Measurements from ENCODE around the gene ST3GAL3.

The ST3GAL3 gene

DNA sequence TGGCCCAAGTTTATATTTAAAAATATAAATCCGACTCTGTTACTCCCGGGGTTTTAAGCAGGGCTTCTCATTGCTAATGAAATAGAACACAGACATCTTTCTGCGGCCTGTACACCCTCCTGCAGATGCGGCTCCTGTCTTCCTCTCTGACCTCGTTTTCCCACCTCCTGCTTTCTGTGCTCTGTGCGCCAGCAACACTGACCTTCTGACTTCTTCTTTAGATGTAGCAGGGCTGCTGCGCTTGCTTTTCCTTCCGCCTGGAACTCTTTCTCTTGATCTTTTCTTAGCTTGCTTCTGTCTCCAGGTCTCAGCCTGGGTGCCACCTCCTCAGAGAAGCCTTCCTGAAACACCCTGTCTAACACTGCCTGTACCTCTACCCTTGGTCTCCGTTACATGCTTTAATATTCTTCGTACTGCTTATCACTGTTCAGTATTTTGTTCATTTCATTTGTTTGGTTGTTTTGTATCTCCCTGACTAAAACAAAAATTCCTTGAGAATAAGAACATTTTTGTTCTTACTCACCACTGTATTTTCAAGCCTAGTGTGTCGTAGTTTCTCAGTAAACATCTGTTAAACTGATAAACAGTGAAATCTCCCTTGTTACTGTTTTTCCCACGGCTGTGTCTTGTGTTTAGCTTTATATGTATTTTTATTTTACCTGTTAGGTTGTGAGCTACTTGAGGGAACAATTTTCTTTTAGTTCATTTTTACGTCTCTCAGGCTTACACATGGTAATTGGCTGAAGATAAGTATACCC lies 79.0 kb downstream of the ST3GAL3 start:
- no peak for DNase-seq (ENCODE audit: extremely low spot score)
- CTCF ChIA-PET, result no interaction called here
- POLR2A ChIA-PET, result interaction anchor here (1.1 kb wide), 1 partner anchor 428 kb away, joined by 4 read pairs; the partner anchor contains the start of gene CDC20
- TF ChIP-seq L3MBTL2 (conservative IDR thresholded peaks at IDR 0.05) (no peak), NFRKB (IDR thresholded peaks at IDR 0.05) (no peak), PKNOX1 (IDR thresholded peaks at IDR 0.05) (no peak), LEF1 (IDR thresholded peaks at IDR 0.05; ENCODE audit: borderline replicate concordance) (no peak), ARNT (IDR thresholded peaks at IDR 0.05) (no peak), CTBP1 (IDR thresholded peaks at IDR 0.05; ENCODE audit: borderline replicate concordance) (no peak), ELF4 (IDR thresholded peaks at IDR 0.05) (no peak), HDGF (IDR thresholded peaks at IDR 0.05; ENCODE audit: borderline replicate concordance) (no peak), FOXK2 (IDR thresholded peaks at IDR 0.05) (no peak), FOXM1 (IDR thresholded peaks at IDR 0.05; ENCODE audit: borderline replicate concordance) (no peak), ZNF384 (IDR thresholded peaks at IDR 0.05) (no peak), SUZ12 (IDR thresholded peaks at IDR 0.05) (no peak), BHLHE40 (IDR thresholded peaks at IDR 0.05; ENCODE audit: borderline replicate concordance) (no peak), SP1 (IDR thresholded peaks at IDR 0.05) (no peak), FOXA1 (IDR thresholded peaks at IDR 0.05) (no peak), TARDBP (IDR thresholded peaks at IDR 0.05) (no peak)

DNA sequence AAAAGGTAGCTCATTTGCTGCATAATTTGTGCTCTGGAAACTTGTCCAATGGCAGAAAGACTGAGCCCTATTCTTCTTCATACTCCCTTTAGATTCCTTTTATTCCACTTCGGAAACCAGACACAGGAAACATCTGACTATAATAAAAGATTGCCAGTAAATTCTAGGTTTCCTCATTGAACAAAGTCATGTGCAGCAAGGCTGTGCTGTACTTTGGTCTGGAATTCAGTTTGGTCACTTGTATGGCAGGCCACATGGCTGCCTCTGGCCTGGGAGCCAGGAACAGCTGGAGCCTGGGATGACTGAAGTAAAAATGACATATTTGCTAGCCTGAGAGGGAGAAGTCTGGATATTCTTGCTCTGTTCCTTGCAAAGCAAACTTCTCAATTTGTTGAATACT lies 79.6 kb downstream of the ST3GAL3 start:
- CTCF ChIA-PET, result no interaction called here
- DNase-seq (ENCODE audit: extremely low spot score), result no peak
- POLR2A ChIA-PET, result interaction anchor here (1.1 kb wide), 1 partner anchor 428 kb away, joined by 4 read pairs; the partner anchor contains the start of gene CDC20
- TF ChIP-seq BHLHE40 (IDR thresholded peaks at IDR 0.05; ENCODE audit: borderline replicate concordance), result no peak
- no peak for TF ChIP-seq ELF4 (IDR thresholded peaks at IDR 0.05)
- TF ChIP-seq CTBP1 (IDR thresholded peaks at IDR 0.05; ENCODE audit: borderline replicate concordance), result no peak
- no peak for TF ChIP-seq SP1 (IDR thresholded peaks at IDR 0.05)
- TF ChIP-seq HDGF (IDR thresholded peaks at IDR 0.05; ENCODE audit: borderline replicate concordance), result no peak
- TF ChIP-seq L3MBTL2 (conservative IDR thresholded peaks at IDR 0.05), result no peak
- TF ChIP-seq ZNF384 (IDR thresholded peaks at IDR 0.05), result no peak
- no peak for TF ChIP-seq SUZ12 (IDR thresholded peaks at IDR 0.05)
- no peak for TF ChIP-seq TARDBP (IDR thresholded peaks at IDR 0.05)

DNA sequence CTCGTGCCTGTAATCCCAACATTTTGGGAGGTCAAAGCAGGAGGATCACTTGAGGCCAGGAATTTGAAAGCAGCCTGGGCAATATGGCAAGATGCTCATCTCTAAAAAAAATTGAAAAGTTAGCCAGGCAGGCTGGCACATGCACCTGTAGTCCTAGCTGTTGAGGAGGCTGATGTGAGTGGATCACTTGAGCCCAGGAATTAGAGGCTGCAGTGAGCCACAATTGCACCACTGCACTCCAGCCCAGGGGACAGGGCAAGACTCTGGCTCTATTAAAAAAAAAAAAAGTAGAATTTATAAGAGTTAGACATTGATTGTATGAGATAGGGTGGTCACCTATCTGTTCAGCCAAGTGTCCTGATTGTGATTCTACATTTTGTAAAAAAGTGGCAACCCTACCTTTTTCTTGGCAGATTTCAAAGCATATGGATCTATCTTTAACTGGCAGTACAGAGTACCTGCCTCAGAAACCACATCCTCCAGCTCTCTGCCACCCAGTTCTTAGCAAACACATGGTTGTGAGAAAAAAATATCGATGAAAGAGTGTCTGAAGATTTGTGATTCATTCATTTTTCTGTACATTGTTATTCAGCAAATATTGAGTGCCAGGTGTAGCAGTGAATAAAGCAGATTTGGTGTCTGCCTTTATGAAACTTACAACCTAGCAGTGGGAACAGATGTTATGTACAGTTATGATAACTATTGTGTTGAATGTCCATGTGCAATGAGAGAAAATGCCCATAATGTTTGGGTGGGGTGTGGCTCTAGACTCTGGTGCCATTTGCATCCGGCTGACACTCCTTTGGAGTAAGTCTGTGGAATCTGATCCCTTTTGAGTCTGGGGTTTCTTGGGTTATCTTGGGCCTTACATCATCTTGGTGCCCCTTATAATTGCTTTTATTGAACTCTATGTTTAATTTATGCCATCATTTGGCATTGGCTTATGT lies 82.5 kb downstream of the ST3GAL3 start:
- TF ChIP-seq BHLHE40 (IDR thresholded peaks at IDR 0.05; ENCODE audit: borderline replicate concordance), result no peak
- TF ChIP-seq ZNF384 (IDR thresholded peaks at IDR 0.05), result no peak
- TF ChIP-seq ARNT (IDR thresholded peaks at IDR 0.05), result no peak
- no peak for TF ChIP-seq FOXM1 (IDR thresholded peaks at IDR 0.05; ENCODE audit: borderline replicate concordance)
- no peak for TF ChIP-seq HDGF (IDR thresholded peaks at IDR 0.05; ENCODE audit: borderline replicate concordance)
- TF ChIP-seq L3MBTL2 (conservative IDR thresholded peaks at IDR 0.05), result no peak
- no peak for TF ChIP-seq TARDBP (IDR thresholded peaks at IDR 0.05)
- no peak for TF ChIP-seq CTBP1 (IDR thresholded peaks at IDR 0.05; ENCODE audit: borderline replicate concordance)
- TF ChIP-seq FOXA1 (IDR thresholded peaks at IDR 0.05), result no peak
- TF ChIP-seq ELF4 (IDR thresholded peaks at IDR 0.05), result no peak
- TF ChIP-seq SUZ12 (IDR thresholded peaks at IDR 0.05), result no peak
- TF ChIP-seq LEF1 (IDR thresholded peaks at IDR 0.05; ENCODE audit: borderline replicate concordance), result no peak
- TF ChIP-seq SP1 (IDR thresholded peaks at IDR 0.05), result no peak
- TF ChIP-seq FOXK2 (IDR thresholded peaks at IDR 0.05), result no peak
- no peak for TF ChIP-seq PKNOX1 (IDR thresholded peaks at IDR 0.05)
- TF ChIP-seq NFRKB (IDR thresholded peaks at IDR 0.05), result no peak
- ChIA-PET CTCF (interaction anchor here (0.9 kb wide), 1 partner anchor 10 kb away, joined by 4 read pairs; no protein-coding TSS in a partner anchor), POLR2A (no interaction called here)
- DNase-seq (ENCODE audit: extremely low spot score), result no peak

GRCh38 chr1:43791243-43791642 lies 83.9 kb downstream of the ST3GAL3 start:
- CTCF ChIA-PET, result no interaction called here
- TF ChIP-seq FOXM1 (IDR thresholded peaks at IDR 0.05; ENCODE audit: borderline replicate concordance) (no peak), L3MBTL2 (conservative IDR thresholded peaks at IDR 0.05) (no peak), ZNF384 (IDR thresholded peaks at IDR 0.05) (no peak), CTBP1 (IDR thresholded peaks at IDR 0.05; ENCODE audit: borderline replicate concordance) (no peak)
- no peak for DNase-seq (ENCODE audit: extremely low spot score)
- POLR2A ChIA-PET, result no interaction called here

- DNase-seq (ENCODE audit: extremely low spot score), result no peak
- POLR2A ChIA-PET, result no interaction called here
- CTCF ChIA-PET, result no interaction called here
- TF ChIP-seq CTBP1 (IDR thresholded peaks at IDR 0.05; ENCODE audit: borderline replicate concordance) (no peak), LEF1 (IDR thresholded peaks at IDR 0.05; ENCODE audit: borderline replicate concordance) (no peak), TARDBP (IDR thresholded peaks at IDR 0.05) (no peak), SP1 (IDR thresholded peaks at IDR 0.05) (no peak), ELF4 (IDR thresholded peaks at IDR 0.05) (no peak)
Observed at GRCh38 chr1:43796111-43796581, 88.8 kb downstream of the ST3GAL3 start.

DNA sequence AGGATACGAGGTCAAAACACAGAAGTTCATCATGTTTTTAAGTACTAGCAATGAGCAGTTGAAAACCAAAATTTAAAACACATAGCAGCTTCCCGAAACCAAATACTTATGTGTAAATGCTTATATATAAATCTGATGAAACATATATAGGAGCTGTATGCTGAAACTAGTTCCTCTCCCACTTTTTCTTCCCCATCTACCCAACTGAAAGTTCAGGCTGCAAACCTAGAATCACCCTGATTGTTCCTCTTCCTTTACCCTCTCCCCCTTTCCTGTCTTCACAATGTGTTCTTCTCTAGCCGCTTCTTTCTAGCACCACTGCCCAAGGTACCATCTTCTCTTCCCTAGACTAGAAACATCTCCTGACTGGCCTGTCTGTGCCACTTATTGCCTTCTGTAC lies 90.6 kb downstream of the ST3GAL3 start:
- POLR2A ChIA-PET, result no interaction called here
- CTCF ChIA-PET, result no interaction called here
- TF ChIP-seq BHLHE40 (IDR thresholded peaks at IDR 0.05; ENCODE audit: borderline replicate concordance) (no peak), SP1 (IDR thresholded peaks at IDR 0.05) (no peak), PKNOX1 (IDR thresholded peaks at IDR 0.05) (no peak), CTBP1 (IDR thresholded peaks at IDR 0.05; ENCODE audit: borderline replicate concordance) (no peak), TARDBP (IDR thresholded peaks at IDR 0.05) (no peak), NFRKB (IDR thresholded peaks at IDR 0.05) (no peak), FOXM1 (IDR thresholded peaks at IDR 0.05; ENCODE audit: borderline replicate concordance) (no peak), ARNT (IDR thresholded peaks at IDR 0.05) (no peak), ELF4 (IDR thresholded peaks at IDR 0.05) (no peak), HDGF (IDR thresholded peaks at IDR 0.05; ENCODE audit: borderline replicate concordance) (no peak), FOXA1 (IDR thresholded peaks at IDR 0.05) (no peak), ZNF384 (IDR thresholded peaks at IDR 0.05) (no peak), SUZ12 (IDR thresholded peaks at IDR 0.05) (no peak), L3MBTL2 (conservative IDR thresholded peaks at IDR 0.05) (no peak), FOXK2 (IDR thresholded peaks at IDR 0.05) (no peak), LEF1 (IDR thresholded peaks at IDR 0.05; ENCODE audit: borderline replicate concordance) (no peak)
- DNase-seq (ENCODE audit: extremely low spot score), result no peak
